GM23248 (cell line): Measurements from ENCODE around the gene MLYCD. TPM values are rescaled to one million over a fixed set of nuclear protein-coding genes. Genes with fewer than 3 reads are reported as not detected.

Experiments used
- DNase-seq: peaks from one replicate; pipeline ENCODE4 v3.0.0-alpha.2; 2015
- H2AFZ ChIP-seq: fragments of 200-600 bp; sonication (generic); 2 replicates; pipeline ENCODE4 v1.6.1; 2016; ENCODE audit warnings: antibody characterized with exemption
- H3F3A ChIP-seq: fragments of 200-600 bp; sonication (generic); 2 replicates; pipeline ENCODE4 v1.6.1; 2016; ENCODE audit warnings: mild to moderate bottlenecking, antibody characterized with exemption, mixed run types; ENCODE audit not compliant: insufficient read depth
- H3K27ac ChIP-seq: fragments of 200-600 bp; sonication (generic); 2 replicates; pipeline ENCODE4 v1.5.1; 2016; ENCODE audit warnings: mild to moderate bottlenecking
- H3K27me3 ChIP-seq: fragments of 200-600 bp; sonication (generic); replicated peaks from 2 replicates; pipeline ENCODE4 v1.6.1; 2016; ENCODE audit warnings: mild to moderate bottlenecking; ENCODE audit not compliant: insufficient read depth
- H3K36me3 ChIP-seq: fragments of 200-600 bp; sonication (generic); 2 replicates; pipeline ENCODE4 v1.6.1; 2016; ENCODE audit warnings: low read depth, mild to moderate bottlenecking
- H3K4me1 ChIP-seq: fragments of 200-600 bp; sonication (generic); 2 replicates; pipeline ENCODE4 v1.6.1; 2016; ENCODE audit warnings: mild to moderate bottlenecking; ENCODE audit not compliant: insufficient read depth
- H3K4me2 ChIP-seq: fragments of 200-600 bp; sonication (generic); one replicate; pipeline ENCODE4 v1.6.1; 2016; ENCODE audit warnings: mild to moderate bottlenecking; ENCODE audit not compliant: unreplicated experiment
- H3K4me3 ChIP-seq: fragments of 200-600 bp; sonication (generic); 2 replicates; pipeline ENCODE4 v1.5.1; 2016; ENCODE audit warnings: mild to moderate bottlenecking
- H3K79me2 ChIP-seq: fragments of 200-600 bp; sonication (generic); 2 replicates; pipeline ENCODE4 v1.6.1; 2016; ENCODE audit warnings: mild to moderate bottlenecking; ENCODE audit not compliant: insufficient read depth
- H3K9ac ChIP-seq: fragments of 200-600 bp; sonication (generic); 2 replicates; pipeline ENCODE4 v1.6.1; 2016; ENCODE audit warnings: mild to moderate bottlenecking
- H3K9me2 ChIP-seq: fragments of 200-600 bp; sonication (generic); 2 replicates; pipeline ENCODE4 v1.6.1; 2016; ENCODE audit warnings: mixed run types, mild to moderate bottlenecking, moderate library complexity; ENCODE audit not compliant: insufficient read depth
- H3K9me3 ChIP-seq: fragments of 200-600 bp; sonication (generic); one replicate; pipeline ENCODE4 v1.6.1; 2017; ENCODE audit warnings: low read depth
- H4K20me1 ChIP-seq: fragments of 200-600 bp; sonication (generic); 2 replicates; pipeline ENCODE4 v1.6.0; 2016; ENCODE audit not compliant: insufficient read depth
- EZH2 ChIP-seq: fragments of 200-600 bp; sonication (generic); IDR thresholded peaks from 2 replicates; pipeline ENCODE4 v1.6.1; 2018; ENCODE audit warnings: antibody characterized with exemption, mild to moderate bottlenecking; ENCODE audit not compliant: insufficient read depth, poor library complexity, severe bottlenecking
- EZH2phosphoT487 ChIP-seq: fragments of 200-600 bp; sonication (generic); IDR thresholded peaks from 2 replicates; pipeline ENCODE4 v1.6.1; 2018; ENCODE audit warnings: antibody characterized with exemption, moderate library complexity, mild to moderate bottlenecking, low read depth; ENCODE audit not compliant: insufficient read depth
- WGBS, 2 experiments: methylation state at CpG; one replicate each; pipeline ENCODE4 v1.1.6; 2015 to 2017; ENCODE audit warnings: low lambda C conversion rate in 2 of 2, low coverage in 1 of 2; ENCODE audit errors: missing lambda C conversion rate in 2 of 2; 5-methylcytosine and 5-hydroxymethylcytosine counted together
- in situ Hi-C: fragments of 300-500 bp; cut with MboI; formaldehyde crosslinking; loops from 2 replicates; pipeline ENCODE4 v1.15.0; 2020
- polyA plus RNA-seq: library from polyadenylated mRNA; unstranded; fragments of >200 nt; fragmentation: Nextera tagmentation; extraction: Ambion mirVana; gene quantifications from 2 replicates; pipeline ENCODE4 v1.2.1, GENCODE V29; 2016
- total RNA-seq: library from RNA; depleted of rRNA; stranded (reverse); fragments of >200 nt; shearing (Covaris generic); gene quantifications from 2 replicates; pipeline ENCODE4 v1.2.3, GENCODE V29; 2014

MLYCD gene
- total and polyA plus RNA-seq, 2 experiments from 2014 or later: 1.4 to 2.2 TPM

GRCh38 chr16:83946154-83946780, 47.4 kb downstream of the MLYCD start:
- Histone ChIP-seq H3K4me1 (no peaks in the 10 kb centered on the region), H3K4me2 (no peak overlapping the region), H3K79me2 (no peaks in the 10 kb centered on the region), H2AFZ (no peak overlapping the region), H3K9ac (no peak overlapping the region), H3K4me3 (no peak overlapping the region), H3F3A (peaks cover 11% of the 10 kb centered on the region; the same call in 1 of the 2 replicates), H3K9me2 (no peaks in the 10 kb centered on the region), H4K20me1 (no peaks in the 10 kb centered on the region), H3K27ac (no peak overlapping the region), H3K9me3 (no peaks in the 10 kb centered on the region), H3K27me3 (no peaks in the 10 kb centered on the region), H3K36me3 (no peaks in the 10 kb centered on the region)
- in situ Hi-C loops: no loop called here
- TF ChIP-seq EZH2 (no peak), EZH2phosphoT487 (no peak)
- DNase-seq: no peak
- WGBS, 2 experiments: 70 to 74% methylated on average over 21 to 24 of the region's 24 CpGs

DNA sequence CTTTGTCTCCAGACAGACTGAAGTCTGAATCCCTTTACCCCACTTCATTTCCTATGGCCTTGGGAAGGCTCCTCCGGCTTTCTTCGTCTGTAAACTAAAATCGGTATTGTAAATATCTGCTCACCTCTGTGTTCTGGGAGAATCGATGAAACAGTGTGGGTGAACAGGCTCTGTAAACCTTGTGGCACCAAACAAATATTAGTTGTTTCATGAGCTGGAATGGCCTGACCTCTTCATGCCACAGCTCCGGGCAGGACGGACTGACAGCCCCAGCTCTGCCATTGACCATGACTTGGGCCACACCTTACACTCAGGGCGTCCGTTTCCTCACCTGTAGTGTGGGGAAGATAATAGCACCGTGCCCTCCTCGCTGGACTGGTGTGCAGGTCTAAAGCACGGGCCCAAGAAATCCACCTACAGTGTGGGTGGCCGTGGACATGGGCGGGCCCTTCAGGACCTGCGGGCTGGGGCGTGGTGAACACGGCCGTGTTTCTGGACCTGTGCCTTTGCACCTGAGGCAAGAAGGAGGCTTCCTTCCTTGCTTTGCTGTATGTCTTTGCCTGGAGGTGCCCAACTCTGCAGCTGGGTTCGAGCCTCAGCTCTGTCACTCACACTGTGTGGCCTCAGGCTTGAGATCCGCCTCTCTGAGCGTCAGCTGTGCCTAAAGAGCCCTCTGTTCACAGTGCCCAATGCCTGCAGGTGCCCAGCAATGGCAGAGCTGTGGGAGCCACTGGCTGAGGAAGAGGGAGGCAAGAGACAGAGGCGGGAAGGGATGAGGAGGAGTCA, 48.1 kb downstream of the MLYCD start:
- no peak for DNase-seq
- no peaks in the 10 kb centered on the region for H3K4me1 ChIP-seq
- H3K27ac ChIP-seq: no peak overlapping the region
- no peaks in the 10 kb centered on the region for H3K9me2 ChIP-seq
- H3F3A ChIP-seq: peaks cover 12% of the 10 kb centered on the region; the same call in 1 of the 2 replicates
- no peak overlapping the region for H3K4me3 ChIP-seq
- no peaks in the 10 kb centered on the region for H3K27me3 ChIP-seq
- H2AFZ ChIP-seq: no peak overlapping the region
- no peak for TF ChIP-seq EZH2
- H3K9me3 ChIP-seq: no peaks in the 10 kb centered on the region
- no peaks in the 10 kb centered on the region for H3K36me3 ChIP-seq
- in situ Hi-C loops: no loop called here
- H3K9ac ChIP-seq: no peak overlapping the region
- H4K20me1 ChIP-seq: no peaks in the 10 kb centered on the region
- WGBS, 2 experiments: 77 to 80% methylated on average over 21 of the region's 21 CpGs
- H3K79me2 ChIP-seq: no peaks in the 10 kb centered on the region
- H3K4me2 ChIP-seq: no peak overlapping the region

DNA sequence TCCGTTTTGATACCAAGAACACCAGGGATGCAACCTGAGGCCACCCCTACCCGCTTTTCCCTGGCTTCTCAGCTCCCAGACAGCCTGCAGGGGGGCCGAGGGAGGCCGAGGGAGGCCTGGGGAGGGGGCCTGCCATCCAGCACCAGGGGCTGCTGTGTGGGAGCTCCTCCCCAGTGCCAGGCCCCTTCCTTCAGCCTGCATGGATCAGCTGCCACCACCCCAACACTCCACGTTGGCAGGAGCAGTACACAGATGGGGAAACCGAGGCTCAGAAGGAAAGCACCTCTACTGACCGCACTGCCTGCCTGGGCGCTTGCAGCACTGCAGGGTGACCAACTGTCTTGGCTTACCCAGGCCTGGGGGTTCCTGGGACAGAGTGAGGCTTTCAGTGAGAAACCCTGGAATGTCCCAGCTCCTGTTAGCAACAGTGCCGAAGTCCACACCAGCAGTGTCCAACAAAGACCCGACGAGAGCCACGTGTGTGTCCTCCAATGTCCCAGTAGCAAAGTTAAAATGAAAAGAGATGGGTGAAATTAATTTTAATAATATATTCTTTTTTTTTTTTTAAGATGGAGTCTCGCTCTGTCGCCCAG, 48.8 kb downstream of the MLYCD start:
- Histone ChIP-seq H2AFZ (no peak overlapping the region), H3K27me3 (no peaks in the 10 kb centered on the region), H3K4me1 (peaks cover 4% of the 10 kb centered on the region; the same call in 1 of the 2 replicates), H3K4me2 (no peak overlapping the region), H3K4me3 (no peak overlapping the region), H4K20me1 (no peaks in the 10 kb centered on the region), H3K79me2 (no peaks in the 10 kb centered on the region), H3K27ac (no peak overlapping the region), H3K36me3 (no peaks in the 10 kb centered on the region), H3K9me3 (no peaks in the 10 kb centered on the region), H3K9ac (no peak overlapping the region), H3F3A (peaks cover 12% of the 10 kb centered on the region; the same call in 1 of the 2 replicates), H3K9me2 (no peaks in the 10 kb centered on the region)
- in situ Hi-C loops: no loop called here
- WGBS, 2 experiments: 82 to 86% methylated on average over 11 to 12 of the region's 14 CpGs
- no peak for DNase-seq
- no peak for TF ChIP-seq EZH2phosphoT487
- no peak for TF ChIP-seq EZH2

DNA sequence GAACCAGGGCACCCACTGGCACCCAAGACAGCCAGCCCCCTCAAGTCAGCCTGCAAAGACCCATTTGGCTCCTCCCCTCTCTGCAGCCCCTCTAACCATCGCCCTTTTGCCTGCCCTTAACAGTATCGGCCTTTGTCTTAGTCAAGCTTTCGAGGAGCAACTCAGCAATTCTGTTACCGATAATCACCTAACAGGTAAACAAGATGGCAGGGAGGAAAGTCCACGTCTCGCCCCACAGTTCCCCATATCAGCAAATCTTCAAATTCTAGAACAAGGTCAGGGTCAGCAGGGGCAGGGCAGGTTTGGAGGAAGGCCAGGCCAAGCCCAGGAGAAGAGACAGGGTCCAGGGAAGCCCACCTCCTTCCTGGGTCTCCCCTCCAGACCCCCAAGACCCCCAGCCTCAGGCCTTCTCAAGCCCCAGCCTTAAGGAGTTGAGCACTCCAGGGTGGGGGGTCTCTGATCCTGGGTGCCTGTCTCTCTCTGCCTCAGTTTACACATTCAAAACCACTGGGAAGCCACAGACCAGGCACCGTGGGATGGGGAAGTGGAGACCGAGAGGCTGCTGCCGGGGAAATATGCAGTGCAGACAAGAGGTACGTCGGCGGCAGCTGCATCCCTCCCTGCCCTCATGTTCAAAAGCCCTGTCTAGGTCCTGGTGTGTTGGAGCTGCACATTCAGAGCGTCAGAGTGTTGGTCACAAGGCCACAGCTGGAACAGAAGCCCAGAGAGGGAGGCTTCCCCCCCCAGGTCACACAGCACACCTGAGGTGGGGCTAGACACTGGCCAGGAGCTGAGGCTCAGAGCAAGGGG, 50.2 kb downstream of the MLYCD start:
- in situ Hi-C loops: no loop called here
- Histone ChIP-seq H3K9me2 (no peaks in the 10 kb centered on the region), H3K79me2 (no peaks in the 10 kb centered on the region), H4K20me1 (no peaks in the 10 kb centered on the region), H2AFZ (no peak overlapping the region), H3K27me3 (no peaks in the 10 kb centered on the region), H3K9ac (no peak overlapping the region), H3K4me2 (no peak overlapping the region), H3K4me3 (no peak overlapping the region), H3K9me3 (no peaks in the 10 kb centered on the region), H3K27ac (no peak overlapping the region), H3F3A (peaks cover 18% of the 10 kb centered on the region), H3K36me3 (no peaks in the 10 kb centered on the region), H3K4me1 (peaks cover 11% of the 10 kb centered on the region)
- DNase-seq: no peak
- TF ChIP-seq EZH2phosphoT487: no peak
- no peak for TF ChIP-seq EZH2
- WGBS, 2 experiments: 81 to 82% methylated on average over 12 to 13 of the region's 13 CpGs
